GM21723 (cell line): Measurements from ENCODE around the gene SSBP3.
"Not testable (repeated sequence)": the region's sequence is repeated elsewhere in the genome, so short reads cannot be mapped to it uniquely, and the experiment has no call there.

ENCODE experiments used
- ATAC-seq: cut with Tn5 transposase; IDR thresholded peaks from one replicate; pipeline ENCODE4 v1.9.1; 2021; ENCODE audit warnings: mild to moderate bottlenecking, moderate library complexity; ENCODE audit not compliant: unreplicated experiment

The SSBP3 gene

DNA sequence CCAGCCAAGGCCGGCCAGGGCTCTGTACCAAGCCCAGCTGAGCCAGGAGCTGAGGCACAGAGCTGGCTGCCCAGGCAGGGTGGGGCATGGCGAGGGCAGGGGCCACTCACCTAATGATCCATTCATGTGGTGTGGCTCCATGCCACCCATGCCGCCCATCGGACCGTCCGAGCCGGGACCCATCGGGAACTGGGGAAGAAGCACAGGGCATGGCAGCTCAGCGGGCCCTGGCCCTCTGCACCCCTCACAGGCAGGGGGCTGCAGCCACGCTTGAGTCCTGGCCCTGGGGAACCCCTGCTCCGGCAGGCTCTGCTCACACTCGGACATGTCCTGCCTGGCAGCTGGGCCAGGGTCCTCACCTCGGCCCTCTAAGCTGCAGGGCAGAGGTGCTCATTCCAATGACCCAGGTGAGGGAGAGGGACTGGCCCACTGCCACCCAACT, 177.5 kb downstream of the SSBP3 start:
- no peak for ATAC-seq

DNA sequence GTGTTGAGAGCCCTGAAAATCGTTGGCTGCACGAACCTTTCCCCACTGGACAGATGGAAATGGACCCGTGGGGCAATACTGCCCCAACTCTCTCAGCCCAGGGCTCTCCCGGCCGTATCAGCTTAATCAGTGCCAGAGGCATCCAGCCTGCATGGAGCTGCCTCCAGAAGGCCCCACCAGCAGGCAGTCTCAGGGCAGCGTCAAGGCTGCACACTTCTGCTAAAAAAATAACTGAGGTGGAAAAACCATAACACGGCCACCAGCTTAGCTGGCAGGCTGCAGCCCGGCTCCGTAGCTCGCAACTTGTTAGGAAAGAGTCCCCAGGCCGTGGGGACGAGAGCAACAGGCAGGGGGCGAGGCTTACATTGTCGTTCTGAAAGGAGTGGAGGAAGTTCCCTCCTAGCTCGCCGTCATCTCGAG, 178.3 kb downstream of the SSBP3 start:
- ATAC-seq: no peak

DNA sequence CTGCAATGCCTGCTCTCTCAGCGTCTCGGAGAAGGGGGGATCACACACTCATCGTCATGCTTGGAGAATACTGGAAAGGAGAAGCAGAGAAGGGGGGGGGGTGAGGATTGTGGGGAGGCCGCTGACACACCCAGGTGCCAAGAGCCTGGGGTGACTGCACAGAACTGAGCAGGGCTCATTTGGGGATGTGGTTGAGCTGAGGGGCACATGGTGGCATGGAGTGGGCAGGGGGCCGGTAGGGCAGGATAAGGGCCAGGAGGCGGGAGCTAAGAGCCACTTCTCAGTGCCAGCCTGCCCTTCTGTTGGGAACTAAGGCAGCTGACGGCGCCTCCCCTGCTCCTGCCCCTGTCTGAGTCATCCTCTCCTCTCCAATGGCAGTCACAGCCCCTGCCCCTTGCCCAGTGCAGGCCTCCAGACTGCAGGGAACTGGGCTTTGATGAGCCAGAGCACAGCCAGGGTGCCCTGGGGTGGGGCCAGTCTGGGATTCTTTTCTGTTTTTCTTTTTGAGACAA, 179.0 kb downstream of the SSBP3 start:
- ATAC-seq: no peak

DNA sequence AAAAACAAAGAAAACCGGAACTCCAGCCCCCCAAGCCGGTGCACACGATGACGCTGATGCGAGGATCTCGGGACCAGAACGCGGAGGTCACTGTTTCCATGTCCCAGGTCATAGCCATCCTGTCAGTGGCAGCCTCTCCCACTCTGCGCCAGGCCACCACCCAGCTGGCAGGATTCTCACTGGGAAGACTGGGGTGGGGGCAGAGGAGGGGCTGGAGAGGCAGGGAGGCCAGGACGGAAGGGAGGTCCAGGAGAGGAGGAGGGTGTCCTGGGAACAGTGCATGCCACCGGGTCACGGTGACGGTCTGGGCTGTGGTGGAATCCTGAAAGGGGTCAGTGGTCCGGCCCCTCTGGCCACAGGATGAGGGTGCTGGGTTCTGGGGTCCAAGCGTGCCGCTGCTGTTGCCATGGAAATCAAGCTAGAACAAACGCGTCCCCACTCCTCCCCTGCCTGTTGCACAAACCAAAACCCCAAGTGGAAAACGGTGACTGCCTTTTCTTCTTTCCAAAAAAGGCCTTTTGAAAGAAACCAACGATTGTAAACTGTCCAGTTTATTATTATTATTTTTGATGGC, 180.1 kb downstream of the SSBP3 start:
- no peak for ATAC-seq

DNA sequence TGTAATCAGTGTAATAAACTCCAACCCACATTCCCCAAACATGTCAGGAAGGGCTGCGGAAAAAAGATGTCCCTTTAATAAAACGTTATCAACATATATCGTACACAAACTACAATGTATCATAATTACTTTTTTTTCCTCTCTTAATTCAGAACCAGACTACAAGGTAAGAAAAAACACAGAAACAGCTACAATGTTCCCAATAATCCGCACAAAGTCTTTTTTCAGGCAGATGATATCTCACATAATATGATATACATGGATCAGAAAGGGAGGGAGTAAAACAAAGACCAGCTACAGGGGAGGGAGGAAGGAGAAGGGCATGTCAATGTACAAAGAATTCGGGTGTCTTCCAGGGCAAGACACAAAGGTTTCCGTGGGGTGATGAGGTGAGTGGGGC, 180.8 kb downstream of the SSBP3 start:
- no peak for ATAC-seq

DNA sequence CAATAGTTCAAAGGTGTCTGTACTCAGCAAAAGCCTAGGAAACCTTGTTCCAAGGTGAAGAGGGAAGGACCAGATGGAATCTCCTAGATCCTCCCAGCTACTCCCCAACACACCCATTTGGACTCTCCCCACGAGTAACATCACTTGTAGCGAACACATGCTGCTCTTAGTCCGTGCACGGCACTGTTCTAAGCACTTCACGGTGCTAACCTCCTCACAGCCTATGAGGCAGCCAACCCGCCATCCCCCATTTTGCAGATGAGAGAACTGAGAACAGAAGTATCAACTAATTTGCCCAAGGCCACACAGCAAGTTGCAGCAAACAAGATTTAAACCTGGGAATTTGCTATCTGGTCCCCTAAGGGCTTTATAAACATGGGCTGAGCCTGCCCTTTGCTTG, 182.0 kb downstream of the SSBP3 start:
- ATAC-seq: no peak

DNA sequence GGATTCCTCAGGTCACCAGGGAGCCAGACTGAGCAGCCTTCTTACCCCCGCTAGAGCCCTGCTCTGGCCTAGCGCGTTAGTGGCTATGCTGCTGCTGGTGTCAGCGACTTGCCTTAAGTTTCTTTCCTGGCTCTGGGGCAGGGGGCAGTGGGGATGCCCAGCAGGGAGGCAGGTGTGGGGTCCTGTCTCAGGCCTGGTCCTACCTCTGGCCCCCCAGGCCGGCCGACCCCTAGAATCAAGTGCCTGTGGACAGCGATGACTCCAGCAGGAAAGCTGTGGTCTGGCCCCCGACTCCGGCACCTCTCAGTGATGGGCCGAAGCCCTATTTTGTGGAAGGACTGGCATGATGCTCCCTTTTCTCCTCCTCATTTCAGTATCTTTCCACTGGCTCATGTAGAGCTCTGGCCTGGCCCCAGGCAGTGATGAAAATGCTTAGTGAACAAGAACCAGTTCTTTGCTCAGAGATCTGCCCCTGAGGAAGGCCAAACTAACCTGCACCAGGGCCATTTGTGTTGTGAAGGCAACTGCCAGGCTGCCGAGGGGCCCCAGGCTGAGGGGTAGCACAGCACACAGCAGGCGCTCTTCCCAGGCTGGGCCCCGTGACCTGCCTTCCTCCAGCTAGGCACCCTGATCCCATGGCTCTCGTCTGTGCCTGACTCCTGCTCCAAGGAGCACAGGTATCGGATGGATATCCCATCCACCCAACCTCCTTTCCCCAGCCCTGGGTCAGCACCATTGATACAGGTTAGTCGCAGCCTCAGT, 182.6 kb downstream of the SSBP3 start:
- ATAC-seq: no peak

DNA sequence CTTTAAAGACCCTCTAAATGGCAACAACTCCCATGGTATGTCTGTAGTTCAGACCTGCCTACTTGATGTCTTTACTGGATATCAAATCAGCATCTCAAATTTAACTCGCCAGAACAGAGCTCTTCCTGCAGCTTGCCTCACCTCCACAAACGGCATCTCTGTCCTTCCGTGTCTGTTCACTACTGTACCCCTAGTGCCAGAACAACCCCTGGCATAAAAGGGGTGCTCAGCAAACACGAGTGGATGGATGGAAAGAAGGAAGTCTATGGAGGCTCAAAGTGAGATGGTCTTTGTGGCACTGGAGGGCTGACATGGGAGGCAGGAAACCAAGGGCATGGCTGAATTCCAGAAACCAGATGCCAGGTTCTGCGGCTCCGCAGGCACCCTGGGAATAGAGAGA, 183.5 kb downstream of the SSBP3 start:
- ATAC-seq: no peak

DNA sequence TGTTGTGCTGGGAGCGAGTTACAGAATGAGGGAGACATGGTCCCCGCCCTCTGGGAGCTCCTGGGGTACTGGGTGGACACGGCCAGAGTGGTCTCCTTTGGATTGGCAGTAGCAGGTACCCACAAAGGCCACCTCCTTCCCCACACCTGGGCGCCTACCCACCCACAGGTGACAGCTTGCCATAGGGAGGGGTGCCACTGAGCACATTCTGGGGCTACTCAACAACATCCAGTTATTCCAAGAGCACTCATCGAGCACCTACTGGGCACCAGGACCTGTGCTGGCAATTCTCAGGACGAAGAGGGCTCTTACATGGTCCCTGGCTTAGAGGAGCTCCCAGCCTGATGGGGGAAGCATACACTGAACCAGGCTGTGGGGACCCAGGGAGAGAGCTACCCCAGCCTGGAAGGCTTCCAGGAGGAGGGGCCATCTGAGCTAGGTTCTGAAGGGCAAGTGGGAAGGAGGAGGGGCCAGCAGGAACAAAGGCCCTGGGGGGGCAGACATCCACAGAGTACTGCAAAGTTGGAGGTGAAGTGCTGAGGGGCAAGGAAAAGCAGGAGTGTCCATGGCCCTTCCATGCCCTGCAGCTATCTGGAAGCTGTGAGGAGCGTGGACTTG, 184.2 kb downstream of the SSBP3 start:
- ATAC-seq: no peak

DNA sequence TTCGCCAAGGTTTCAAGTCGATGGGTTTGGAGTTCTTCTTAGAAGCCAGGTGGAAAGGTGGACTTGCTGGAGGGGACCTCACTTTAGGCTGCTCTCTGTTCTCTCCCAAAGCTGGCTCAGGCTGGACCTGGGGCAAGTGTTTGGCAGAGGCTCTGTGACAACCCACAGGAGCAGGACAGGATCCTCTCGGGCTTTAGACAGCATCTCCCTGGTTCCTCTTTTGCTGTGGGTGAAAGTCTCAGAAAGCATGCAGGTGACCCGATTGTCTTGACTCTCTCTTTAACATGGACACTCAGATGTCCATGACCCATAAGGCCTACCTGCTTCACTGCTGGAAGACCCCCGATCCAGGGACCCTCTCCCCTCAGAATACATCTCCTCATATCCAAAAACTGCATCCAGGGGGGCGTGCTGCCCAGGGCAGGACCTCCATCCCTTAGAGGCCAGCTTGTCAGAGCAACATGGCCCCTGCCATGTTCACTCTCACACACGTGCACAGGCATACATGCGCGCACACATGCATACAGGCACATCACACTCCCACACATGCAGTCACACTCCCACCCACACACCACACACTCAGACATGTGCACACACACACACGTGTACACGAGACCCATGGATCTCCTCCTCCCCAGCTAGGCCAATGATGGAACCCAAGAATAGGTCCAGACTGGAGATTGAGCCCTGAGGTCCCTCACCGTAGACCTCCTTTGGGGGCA, 184.9 kb downstream of the SSBP3 start:
- no peak for ATAC-seq

DNA sequence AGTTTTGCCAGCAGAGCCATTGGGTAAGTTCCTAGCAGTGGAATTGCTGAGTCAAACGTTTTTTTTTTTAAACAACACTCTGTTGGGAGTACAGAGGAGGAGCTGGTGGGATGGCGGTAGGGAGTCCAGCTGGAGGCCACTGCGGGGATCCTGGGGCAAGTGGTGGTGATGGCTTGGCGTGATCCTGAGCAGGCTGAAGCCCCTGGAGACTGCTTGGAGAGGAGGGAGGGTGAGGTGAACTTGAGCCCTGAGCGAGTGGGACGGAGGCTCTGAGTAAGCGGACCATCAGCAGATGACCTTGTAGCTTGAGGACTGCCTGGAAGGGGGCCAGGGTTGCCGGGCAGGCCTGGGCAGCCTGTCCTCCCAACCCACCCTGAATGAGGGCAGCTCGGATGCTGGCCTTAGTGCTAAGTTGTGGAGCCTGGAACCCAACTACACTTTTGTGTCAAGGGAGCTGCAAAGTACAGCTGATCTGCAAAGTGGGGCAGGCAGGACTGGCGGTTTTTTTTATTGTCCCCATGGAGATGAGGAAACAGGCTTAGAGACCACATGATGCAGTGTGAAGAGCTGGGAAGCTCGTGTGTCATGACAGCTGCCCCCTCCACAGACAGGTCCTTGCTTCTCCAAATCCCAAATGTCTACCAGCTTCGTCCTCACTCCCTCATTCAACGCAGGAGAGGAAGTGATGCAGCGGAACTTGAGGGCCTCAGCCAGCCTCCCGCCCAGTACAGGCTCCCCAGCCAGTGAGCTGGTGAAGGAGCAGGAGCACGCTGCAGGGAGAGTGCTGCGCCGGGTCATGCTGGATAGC, 186.0 kb downstream of the SSBP3 start:
- ATAC-seq: no peak

DNA sequence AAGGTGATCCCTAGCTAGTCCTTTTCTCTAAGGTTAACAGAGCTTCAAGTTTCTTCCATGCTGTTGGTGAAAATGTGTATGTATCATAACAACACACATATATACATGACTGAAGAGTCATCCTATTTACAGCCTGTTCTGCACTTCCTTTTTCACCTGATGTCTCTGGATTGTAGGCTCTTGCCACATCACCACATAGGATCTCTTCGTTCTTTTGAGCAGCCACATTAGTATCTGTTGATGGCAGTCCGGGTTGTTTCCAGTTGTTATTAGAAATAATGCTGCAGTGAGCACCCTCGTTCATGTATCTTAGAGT, 186.5 kb downstream of the SSBP3 start:
- ATAC-seq: no peak

DNA sequence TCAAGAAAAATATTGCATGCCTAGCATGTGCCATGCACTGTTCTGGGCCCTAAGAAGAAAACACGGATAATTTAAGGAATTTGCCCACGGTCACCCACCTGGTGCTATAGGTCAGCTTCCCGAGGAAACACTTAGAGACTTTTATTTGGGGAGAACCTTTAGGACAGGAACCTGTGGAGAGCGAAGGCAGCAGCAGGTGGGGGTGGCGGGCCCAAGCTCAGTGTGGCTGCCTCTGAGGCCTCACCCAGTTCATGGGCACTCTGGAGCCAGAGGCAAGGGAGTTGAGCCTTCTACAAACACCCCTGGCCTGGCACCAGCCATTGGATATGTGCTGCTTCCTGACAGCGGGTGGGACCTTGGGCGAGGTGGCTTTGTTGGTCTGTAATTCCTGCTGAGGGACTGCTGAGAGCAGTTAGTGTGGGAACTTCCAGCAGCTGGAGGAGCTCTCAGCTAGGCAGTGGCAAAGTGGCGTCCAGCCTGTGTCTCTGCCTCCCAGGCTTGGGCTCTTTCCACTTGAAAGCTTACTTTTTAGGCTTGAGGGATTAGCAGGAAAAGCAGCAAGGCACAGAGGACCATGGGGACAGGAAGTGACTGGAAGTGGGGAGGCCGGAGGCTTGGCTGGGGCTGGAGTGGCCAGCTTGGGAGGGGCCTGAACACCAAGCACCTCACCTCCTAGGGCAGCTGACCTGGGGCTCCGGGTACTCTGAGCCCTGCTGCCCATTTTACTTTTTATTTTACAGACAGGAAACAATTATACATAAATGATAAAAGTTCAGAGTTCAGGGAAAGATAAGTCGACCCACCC, 187.1 kb downstream of the SSBP3 start:
- no peak for ATAC-seq

DNA sequence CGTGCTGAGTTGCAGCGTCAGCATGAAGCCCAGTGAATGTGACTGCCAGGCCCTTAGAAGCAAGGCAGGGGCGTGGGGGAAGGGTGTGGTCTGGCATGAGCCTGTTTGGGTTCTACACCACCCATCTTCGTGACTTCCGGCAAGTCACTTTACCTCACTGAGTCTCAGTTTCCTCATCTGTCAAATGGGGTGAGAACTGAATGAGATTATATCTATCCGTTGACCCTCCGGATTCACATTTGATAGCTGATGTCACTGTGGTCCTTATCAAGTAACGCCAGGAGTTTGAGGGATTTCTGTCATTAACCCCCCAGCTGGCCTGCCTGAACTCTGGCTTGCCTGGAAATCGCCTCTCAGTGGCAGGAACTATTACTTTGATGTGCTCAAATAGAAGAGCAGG, 190.7 kb downstream of the SSBP3 start:
- no peak for ATAC-seq

DNA sequence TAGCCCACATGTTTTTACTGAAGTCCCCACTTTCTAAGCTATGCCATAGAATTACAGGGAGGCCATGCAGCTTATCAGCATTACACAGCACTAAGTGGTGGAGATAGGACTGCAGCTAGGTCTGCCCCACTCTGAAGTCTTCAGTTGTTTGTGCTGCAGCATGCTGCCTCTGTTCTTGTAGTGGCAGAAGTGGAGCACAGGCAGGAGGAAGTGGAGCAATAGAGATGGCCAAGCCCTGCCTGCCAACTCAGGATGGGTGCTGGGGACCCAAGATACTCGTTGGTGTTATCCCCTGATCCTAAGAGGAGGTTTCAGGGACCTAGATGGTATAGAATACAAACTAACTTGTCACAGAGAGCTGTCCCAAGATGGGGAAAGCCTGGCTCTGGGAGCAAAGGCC, 193.3 kb downstream of the SSBP3 start:
- no peak for ATAC-seq

DNA sequence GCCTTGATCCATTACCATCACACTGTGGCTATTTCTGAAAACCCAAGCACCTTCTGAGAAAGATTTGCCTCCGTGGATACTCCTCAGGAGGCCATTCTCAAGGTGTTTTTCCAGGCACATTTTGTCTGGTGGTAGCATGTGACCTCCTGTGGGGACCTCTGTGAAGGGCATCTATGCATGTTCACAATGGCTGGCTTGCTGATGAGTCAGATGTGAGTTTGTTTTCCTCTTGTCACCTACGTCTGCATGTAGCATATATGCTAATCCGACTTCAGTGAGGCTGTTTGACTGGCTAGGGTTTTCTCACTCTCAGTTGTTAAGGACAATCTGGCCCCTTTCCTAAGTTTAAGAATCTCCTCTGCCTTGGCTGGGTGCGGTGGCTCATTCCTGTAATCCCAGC, 198.3 kb downstream of the SSBP3 start:
- ATAC-seq: not testable (repeated sequence)

DNA sequence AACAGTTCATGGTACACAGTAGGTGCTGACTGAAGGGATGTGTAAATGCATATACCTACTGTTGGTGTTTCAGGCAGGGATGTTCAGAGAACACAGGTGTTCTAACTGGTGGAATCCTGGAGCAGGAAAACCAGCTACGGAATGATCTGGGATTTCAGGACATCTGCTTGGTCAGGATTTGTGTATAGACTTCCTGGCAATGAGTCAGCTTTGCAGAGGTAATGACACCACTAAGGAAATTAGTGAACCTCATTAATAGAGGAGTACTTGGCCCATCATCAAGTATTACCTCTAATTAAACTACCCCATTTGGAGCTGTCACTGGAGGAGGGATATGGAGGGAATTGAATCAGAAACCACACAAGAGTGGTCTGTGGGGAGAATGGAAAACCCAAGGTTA, 198.9 kb downstream of the SSBP3 start:
- no peak for ATAC-seq

DNA sequence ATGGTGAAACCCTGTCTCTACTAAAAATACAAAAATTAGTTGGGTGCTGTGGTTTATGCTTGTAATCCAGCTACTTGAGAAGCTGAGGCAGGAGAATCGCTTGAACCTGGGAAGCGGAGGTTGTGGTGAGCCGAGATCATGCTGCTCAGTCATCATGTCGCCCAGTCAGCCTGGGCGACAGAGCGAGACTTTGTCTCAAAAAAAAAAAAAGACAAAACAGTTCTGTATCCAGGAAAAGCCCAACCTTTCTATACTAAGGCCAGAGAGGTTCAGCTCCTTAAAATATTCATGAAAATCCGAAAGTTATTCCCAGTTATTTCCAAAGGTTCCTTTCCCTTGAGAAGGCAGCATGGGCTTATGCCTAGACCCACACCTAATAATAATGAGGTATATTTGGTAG, 202.0 kb downstream of the SSBP3 start:
- ATAC-seq: no peak

DNA sequence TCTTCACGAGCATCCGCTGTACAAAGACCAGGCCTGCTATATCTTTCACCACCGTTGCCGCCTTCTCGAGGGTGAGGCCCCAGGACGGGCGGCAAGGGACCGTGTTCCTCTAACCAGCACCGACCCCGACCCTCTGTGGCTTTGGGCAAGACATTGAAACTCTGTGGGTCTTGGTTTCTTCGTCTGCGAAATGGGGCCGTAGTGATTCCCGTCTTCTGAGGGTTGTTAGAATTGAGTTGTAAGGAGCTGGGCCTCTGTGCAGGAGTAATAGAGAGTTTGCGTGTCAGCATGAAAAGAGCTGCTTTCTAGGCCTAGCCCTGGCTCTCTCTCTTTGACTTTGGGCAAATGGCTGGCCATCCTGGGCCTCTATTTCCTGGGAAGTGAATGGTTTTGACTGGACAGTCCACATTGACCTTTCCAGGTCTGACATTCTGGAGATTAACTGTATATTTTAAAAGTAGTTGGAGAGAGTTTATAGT, 205.6 kb downstream of the SSBP3 start:
- ATAC-seq: peak; percentile 12
